Measurements from ENCODE around the gene CDK3. TPM values are rescaled to one million over a fixed set of nuclear protein-coding genes. Genes with fewer than 3 reads are reported as not detected.
"Not testable (repeated sequence)": the region's sequence is repeated elsewhere in the genome, so short reads cannot be mapped to it uniquely, and the experiment has no call there.

CDK3 gene
- polyA plus RNA-seq, 4 donors = 7.9 to 82.3 (median 41.7) TPM

GRCh38 chr17:76032780-76033108, 32.1 kb downstream of the CDK3 start:
- Histone ChIP-seq H3K27ac (ENCODE audit: low read depth in 1 of 3, low read length in 2 of 3) (peak overlapping the region in 1 of 3 donors; percentile 86), H3K4me1 (ENCODE audit: control insufficient read depth in 3 of 3, insufficient read depth in 2 of 3, low read depth in 1 of 3, low read length in 2 of 3) (peaks cover 0 to 46% (median 0%) of the 10 kb centered on the region in 3 donors), H3K9me3 (ENCODE audit: control insufficient read depth in 2 of 2, insufficient read depth in 1 of 2, low read depth in 1 of 2, low read length in 1 of 2) (peaks cover 0 to 5% of the 10 kb centered on the region in 2 donors), H3K27me3 (ENCODE audit: control insufficient read depth in 3 of 3, insufficient read depth in 3 of 3, low read length in 3 of 3) (no peaks in the 10 kb centered on the region), H3K36me3 (ENCODE audit: control insufficient read depth in 3 of 3, insufficient read depth in 2 of 3, low read depth in 1 of 3, low read length in 3 of 3) (peaks cover 0 to 14% (median 0%) of the 10 kb centered on the region in 3 donors), H3K4me3 (ENCODE audit: low read depth in 1 of 3, low read length in 3 of 3) (no peak overlapping the region)
- no peak for FAIRE-seq
- WGBS, 3 donors = 75 to 80% (median 78%) methylated on average over 5 of the region's 5 CpGs
- DNase-seq = no peak

- Histone ChIP-seq H3K27me3 (ENCODE audit: control insufficient read depth in 3 of 3, insufficient read depth in 3 of 3, low read length in 3 of 3) (no peaks in the 10 kb centered on the region), H3K9me3 (ENCODE audit: control insufficient read depth in 2 of 2, insufficient read depth in 1 of 2, low read depth in 1 of 2, low read length in 1 of 2) (peaks cover 0 to 5% of the 10 kb centered on the region in 2 donors), H3K27ac (ENCODE audit: low read depth in 1 of 3, low read length in 2 of 3) (peak overlapping the region in 1 of 3 donors; percentile 86), H3K36me3 (ENCODE audit: control insufficient read depth in 3 of 3, insufficient read depth in 2 of 3, low read depth in 1 of 3, low read length in 3 of 3) (peaks cover 0 to 17% (median 0%) of the 10 kb centered on the region in 3 donors), H3K4me3 (ENCODE audit: low read depth in 1 of 3, low read length in 3 of 3) (no peak overlapping the region), H3K4me1 (ENCODE audit: control insufficient read depth in 3 of 3, insufficient read depth in 2 of 3, low read depth in 1 of 3, low read length in 2 of 3) (peaks cover 0 to 43% (median 0%) of the 10 kb centered on the region in 3 donors)
- FAIRE-seq (no peak), DNase-seq (no peak)
- 96 to 100% (median 98%) methylated on average over 6 of the region's 6 CpGs for WGBS, 3 donors
Measured at GRCh38 chr17:76033139-76033538, 32.5 kb downstream of the CDK3 start.

GRCh38 chr17:76034428-76035350, 34.0 kb downstream of the CDK3 start:
- Histone ChIP-seq H3K4me3 (ENCODE audit: low read depth in 1 of 3, low read length in 3 of 3) (no peak overlapping the region), H3K9me3 (ENCODE audit: control insufficient read depth in 2 of 2, insufficient read depth in 1 of 2, low read depth in 1 of 2, low read length in 1 of 2) (peaks cover 0 to 5% of the 10 kb centered on the region in 2 donors), H3K36me3 (ENCODE audit: control insufficient read depth in 3 of 3, insufficient read depth in 2 of 3, low read depth in 1 of 3, low read length in 3 of 3) (peaks cover 4 to 31% (median 11%) of the 10 kb centered on the region in 3 donors), H3K27ac (ENCODE audit: low read depth in 1 of 3, low read length in 2 of 3) (no peak overlapping the region), H3K27me3 (ENCODE audit: control insufficient read depth in 3 of 3, insufficient read depth in 3 of 3, low read length in 3 of 3) (no peaks in the 10 kb centered on the region), H3K4me1 (ENCODE audit: control insufficient read depth in 3 of 3, insufficient read depth in 2 of 3, low read depth in 1 of 3, low read length in 2 of 3) (peaks cover 0 to 32% (median 0%) of the 10 kb centered on the region in 3 donors)
- 83 to 94% (median 92%) methylated on average over 13 of the region's 13 CpGs for WGBS, 3 donors
- no peak for FAIRE-seq
- DNase-seq = no peak

- Histone ChIP-seq H3K27ac (ENCODE audit: low read depth in 1 of 3, low read length in 2 of 3) (no peak overlapping the region), H3K27me3 (ENCODE audit: control insufficient read depth in 3 of 3, insufficient read depth in 3 of 3, low read length in 3 of 3) (no peaks in the 10 kb centered on the region), H3K4me1 (ENCODE audit: control insufficient read depth in 3 of 3, insufficient read depth in 2 of 3, low read depth in 1 of 3, low read length in 2 of 3) (peaks cover 0 to 23% (median 0%) of the 10 kb centered on the region in 3 donors), H3K36me3 (ENCODE audit: control insufficient read depth in 3 of 3, insufficient read depth in 2 of 3, low read depth in 1 of 3, low read length in 3 of 3) (peaks cover 14 to 49% (median 28%) of the 10 kb centered on the region in 3 donors), H3K4me3 (ENCODE audit: low read depth in 1 of 3, low read length in 3 of 3) (no peak overlapping the region), H3K9me3 (ENCODE audit: control insufficient read depth in 2 of 2, insufficient read depth in 1 of 2, low read depth in 1 of 2, low read length in 1 of 2) (peaks cover 0 to 5% of the 10 kb centered on the region in 2 donors)
- DNase-seq (peak in 1 of 2 donors; percentile 27), FAIRE-seq (no peak)
- 59 to 73% (median 73%) methylated on average over 22 of the region's 22 CpGs for WGBS, 3 donors
Measured at GRCh38 chr17:76036497-76037261, 36.0 kb downstream of the CDK3 start.

GRCh38 chr17:76038050-76038449, 37.4 kb downstream of the CDK3 start:
- Histone ChIP-seq H3K4me1 (ENCODE audit: control insufficient read depth in 3 of 3, insufficient read depth in 2 of 3, low read depth in 1 of 3, low read length in 2 of 3) (peaks cover 0 to 10% (median 0%) of the 10 kb centered on the region in 3 donors), H3K27me3 (ENCODE audit: control insufficient read depth in 3 of 3, insufficient read depth in 3 of 3, low read length in 3 of 3) (no peaks in the 10 kb centered on the region), H3K36me3 (ENCODE audit: control insufficient read depth in 3 of 3, insufficient read depth in 2 of 3, low read depth in 1 of 3, low read length in 3 of 3) (peaks cover 21 to 62% (median 36%) of the 10 kb centered on the region in 3 donors), H3K4me3 (ENCODE audit: low read depth in 1 of 3, low read length in 3 of 3) (no peak overlapping the region), H3K9me3 (ENCODE audit: control insufficient read depth in 2 of 2, insufficient read depth in 1 of 2, low read depth in 1 of 2, low read length in 1 of 2) (peaks cover 0 to 1% of the 10 kb centered on the region in 2 donors), H3K27ac (ENCODE audit: low read depth in 1 of 3, low read length in 2 of 3) (no peak overlapping the region)
- WGBS, 3 donors = 63 to 74% (median 68%) methylated on average over 3 of the region's 3 CpGs
- FAIRE-seq = no peak
- no peak for DNase-seq

- H3K4me3 ChIP-seq (ENCODE audit: low read depth in 1 of 3, low read length in 3 of 3) = no peak overlapping the region
- H3K36me3 ChIP-seq (ENCODE audit: control insufficient read depth in 3 of 3, insufficient read depth in 2 of 3, low read depth in 1 of 3, low read length in 3 of 3) = peaks cover 26 to 73% (median 41%) of the 10 kb centered on the region in 3 donors
- DNase-seq (no peak), FAIRE-seq (no peak)
- peaks cover 0 to 9% (median 0%) of the 10 kb centered on the region in 3 donors for H3K4me1 ChIP-seq (ENCODE audit: control insufficient read depth in 3 of 3, insufficient read depth in 2 of 3, low read depth in 1 of 3, low read length in 2 of 3)
- 79 to 85% (median 84%) methylated on average over 6 of the region's 6 CpGs for WGBS, 3 donors
- H3K27ac ChIP-seq (ENCODE audit: low read depth in 1 of 3, low read length in 2 of 3) = no peak overlapping the region
- no peaks in the 10 kb centered on the region for H3K27me3 ChIP-seq (ENCODE audit: control insufficient read depth in 3 of 3, insufficient read depth in 3 of 3, low read length in 3 of 3)
- no peaks in the 10 kb centered on the region for H3K9me3 ChIP-seq (ENCODE audit: control insufficient read depth in 2 of 2, insufficient read depth in 1 of 2, low read depth in 1 of 2, low read length in 1 of 2)
Measured at GRCh38 chr17:76039121-76039520, 38.5 kb downstream of the CDK3 start.

- Histone ChIP-seq H3K4me1 (ENCODE audit: control insufficient read depth in 3 of 3, insufficient read depth in 2 of 3, low read depth in 1 of 3, low read length in 2 of 3) (peaks cover 0 to 9% (median 0%) of the 10 kb centered on the region in 3 donors), H3K36me3 (ENCODE audit: control insufficient read depth in 3 of 3, insufficient read depth in 2 of 3, low read depth in 1 of 3, low read length in 3 of 3) (peaks cover 33 to 84% (median 42%) of the 10 kb centered on the region in 3 donors), H3K27me3 (ENCODE audit: control insufficient read depth in 3 of 3, insufficient read depth in 3 of 3, low read length in 3 of 3) (no peaks in the 10 kb centered on the region), H3K4me3 (ENCODE audit: low read depth in 1 of 3, low read length in 3 of 3) (no peak overlapping the region), H3K27ac (ENCODE audit: low read depth in 1 of 3, low read length in 2 of 3) (no peak overlapping the region), H3K9me3 (ENCODE audit: control insufficient read depth in 2 of 2, insufficient read depth in 1 of 2, low read depth in 1 of 2, low read length in 1 of 2) (no peaks in the 10 kb centered on the region)
- DNase-seq (no peak), FAIRE-seq (no peak)
- 80 to 83% (median 83%) methylated on average over 6 of the region's 6 CpGs for WGBS, 3 donors
Measured at GRCh38 chr17:76040376-76040775, 39.7 kb downstream of the CDK3 start.

- not testable (repeated sequence) for H3K4me1 ChIP-seq (ENCODE audit: control insufficient read depth in 3 of 3, insufficient read depth in 2 of 3, low read depth in 1 of 3, low read length in 2 of 3); H3K9me3 ChIP-seq (ENCODE audit: control insufficient read depth in 2 of 2, insufficient read depth in 1 of 2, low read depth in 1 of 2, low read length in 1 of 2); DNase-seq; H3K27me3 ChIP-seq (ENCODE audit: control insufficient read depth in 3 of 3, insufficient read depth in 3 of 3, low read length in 3 of 3); FAIRE-seq; H3K27ac ChIP-seq (ENCODE audit: low read depth in 1 of 3, low read length in 2 of 3); H3K4me3 ChIP-seq (ENCODE audit: low read depth in 1 of 3, low read length in 3 of 3)
- peaks cover 44 to 94% (median 46%) of the 10 kb centered on the region in 3 donors for H3K36me3 ChIP-seq (ENCODE audit: control insufficient read depth in 3 of 3, insufficient read depth in 2 of 3, low read depth in 1 of 3, low read length in 3 of 3)
- 94 to 98% (median 97%) methylated on average over 3 of the region's 3 CpGs for WGBS, 3 donors
Measured at GRCh38 chr17:76042868-76043267, 42.2 kb downstream of the CDK3 start.

All from small intestine (tissue), 7 donors.